Keratinocyte (primary cell): ENCODE results near the gene TLK1. TPM values are rescaled to one million over a fixed set of nuclear protein-coding genes. Genes with fewer than 3 reads are reported as not detected.
A peak's percentile ranks its signal among the peaks of the same experiment; 100 is the strongest.

Experiments
- DNase-seq: peaks from one replicate; pipeline ENCODE4 v3.0.0-alpha.2; 2011; ENCODE audit warnings: low read depth, missing footprints, low spot score
- FAIRE-seq: peaks from 2 replicates; lab custom pipeline; 2011; peaks lifted over from hg19 to GRCh38; lab: Jason Lieb, UNC
- H2AFZ ChIP-seq: 2 replicates; pipeline ENCODE4 v1.6.0; 2012; ENCODE audit warnings: low read length, control low read depth, inconsistent platforms; ENCODE audit not compliant: control insufficient read depth
- H3K27ac ChIP-seq: 2 replicates; pipeline ENCODE4 v1.5.1; 2011; ENCODE audit warnings: low read length; ENCODE audit not compliant: control insufficient read depth, insufficient read depth
- H3K27me3 ChIP-seq: 3 replicates; pipeline ENCODE4 v1.6.0; 2011; ENCODE audit warnings: low read length; ENCODE audit not compliant: control insufficient read depth, insufficient read depth; ENCODE audit errors: extremely low read depth
- H3K36me3 ChIP-seq, 2 experiments: 2 replicates in 1 of 2; 3 replicates in 1 of 2; pipeline ENCODE4 v1.5.1; 2011; ENCODE audit warnings: low read length in 2 of 2, mild to moderate bottlenecking in 1 of 2; ENCODE audit not compliant: control insufficient read depth in 2 of 2, insufficient read depth in 2 of 2; ENCODE audit errors: extremely low read depth in 1 of 2
- H3K4me1 ChIP-seq: 3 replicates; pipeline ENCODE4 v1.5.1; 2011; ENCODE audit warnings: low read length; ENCODE audit not compliant: control insufficient read depth, insufficient read depth; ENCODE audit errors: extremely low read depth
- H3K4me2 ChIP-seq: 3 replicates; pipeline ENCODE4 v1.6.0; 2011; ENCODE audit warnings: low read depth, low read length; ENCODE audit not compliant: control insufficient read depth, insufficient read depth; ENCODE audit errors: extremely low read depth
- H3K4me3 ChIP-seq, 3 experiments: fragments of 200-600 bp in 1 of 3; sonication (generic) in 1 of 3; 2 replicates in 2 of 3; 3 replicates in 1 of 3; pipeline ENCODE4 v1.5.1; 2011 to 2016; ENCODE audit warnings: low read length in 3 of 3, mild to moderate bottlenecking in 3 of 3, control low read depth in 2 of 3, inconsistent platforms in 1 of 3, low read depth in 1 of 3, mixed read lengths in 1 of 3, mixed run types in 1 of 3, moderate library complexity in 1 of 3; ENCODE audit not compliant: control insufficient read depth in 2 of 3, insufficient read depth in 2 of 3; ENCODE audit errors: extremely low read depth in 1 of 3
- H3K79me2 ChIP-seq: 2 replicates; pipeline ENCODE4 v1.6.0; 2012; ENCODE audit warnings: low read length; ENCODE audit not compliant: control insufficient read depth, insufficient read depth
- H3K9ac ChIP-seq: 3 replicates; pipeline ENCODE4 v1.6.0; 2011; ENCODE audit warnings: low read length; ENCODE audit not compliant: control insufficient read depth, insufficient read depth; ENCODE audit errors: extremely low read depth
- H3K9me1 ChIP-seq: 3 replicates; pipeline ENCODE4 v1.6.0; 2011; ENCODE audit warnings: low read length; ENCODE audit not compliant: control insufficient read depth, insufficient read depth; ENCODE audit errors: extremely low read depth
- H3K9me3 ChIP-seq: 2 replicates; pipeline ENCODE4 v1.5.1; 2012; ENCODE audit warnings: low read depth, low read length; ENCODE audit not compliant: control insufficient read depth
- H4K20me1 ChIP-seq: 3 replicates; pipeline ENCODE4 v1.6.0; 2011; ENCODE audit warnings: low read length; ENCODE audit not compliant: control insufficient read depth, insufficient read depth; ENCODE audit errors: extremely low read depth
- CTCF ChIP-seq, 3 experiments: IDR thresholded peaks in 1 of 3; conservative IDR thresholded peaks in 1 of 3; optimal IDR thresholded peaks in 1 of 3; 2 replicates in 2 of 3; 3 replicates in 1 of 3; pipeline versions ENCODE3 to v1.5.1; 2011; ENCODE audit warnings: low read length in 3 of 3, mild to moderate bottlenecking in 3 of 3, moderate library complexity in 2 of 3, control low read depth in 1 of 3, inconsistent platforms in 1 of 3; ENCODE audit not compliant: insufficient read depth in 2 of 3; ENCODE audit errors: extremely low read depth in 1 of 3
- EZH2 ChIP-seq: IDR thresholded peaks from one replicate; pipeline ENCODE4 v1.6.1; 2012; ENCODE audit warnings: inconsistent platforms, mild to moderate bottlenecking, low read length, moderate library complexity
- dilution Hi-C: fragments of 300-500 bp; cut with MboI; formaldehyde crosslinking; loops from one replicate; pipeline ENCODE4 v1.7.0; 2020; ENCODE audit warnings: low sequenced_read_pairs; ENCODE audit not compliant: extremely low pct_ligation_motif_present
- polyA plus RNA-seq, 5 experiments: library from polyadenylated mRNA; depleted of rRNA in 3 of 5; stranded (reverse) in 3 of 5; stranded (forward) in 1 of 5; unstranded in 1 of 5; fragments of >200 nt; gene quantifications; 1 replicate in 1 of 5; 2 replicates in 3 of 5; 3 replicates in 1 of 5; pipeline versions ENCODE4 v1.2.1 to v1.2.3, GENCODE V29; 2011 to 2012; ENCODE audit warnings: missing spikeins in 2 of 5, low read depth in 1 of 5, low replicate concordance in 1 of 5

TLK1 gene
- polyA plus RNA-seq, 1 donor (not counting 4 experiments of a cell fraction or from before 2014, with no cell fraction given) = 14.7 TPM

DNA sequence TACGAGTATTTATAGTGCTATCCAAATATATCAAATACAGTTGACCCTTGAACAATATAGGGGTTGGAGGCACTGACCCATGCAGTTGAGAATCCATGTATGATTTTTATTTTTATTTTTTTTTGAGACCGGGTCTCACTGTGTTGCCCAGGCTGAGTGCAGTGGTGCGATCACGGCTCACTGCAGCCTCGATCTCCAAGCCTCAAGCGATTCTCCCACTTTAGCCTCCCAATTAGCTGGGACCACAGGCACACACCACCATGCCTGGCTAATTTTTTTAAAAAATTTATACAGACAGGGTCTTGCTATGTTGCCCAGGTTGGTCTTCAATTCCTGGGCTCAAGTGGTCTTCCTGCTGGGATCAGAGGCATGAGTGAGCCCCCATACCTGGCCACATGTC is 161.0 kb downstream of the TLK1 start:
- no peaks in the 10 kb centered on the region for H4K20me1 ChIP-seq
- no peak overlapping the region for H3K27ac ChIP-seq
- no peak for DNase-seq
- no peaks in the 10 kb centered on the region for H3K9me1 ChIP-seq
- H3K4me1 ChIP-seq = no peaks in the 10 kb centered on the region
- no peaks in the 10 kb centered on the region for H3K79me2 ChIP-seq
- dilution Hi-C loops = no loop called here
- H3K9me3 ChIP-seq = no peaks in the 10 kb centered on the region
- no peak overlapping the region for H2AFZ ChIP-seq
- no peak overlapping the region for H3K9ac ChIP-seq
- peaks cover 3 to 9% of the 10 kb centered on the region in 2 experiments for H3K36me3 ChIP-seq
- TF ChIP-seq EZH2 (no peak), CTCF (optimal IDR thresholded peaks at IDR 0.05 in 1 of 3, IDR thresholded peaks at IDR 0.05 in 1 of 3, conservative IDR thresholded peaks at IDR 0.05 in 1 of 3; ENCODE audit: extremely low read depth in 1 of 3, insufficient read depth in 2 of 3, low read length in 3 of 3) (no peak)
- H3K4me3 ChIP-seq = no peak overlapping the region
- FAIRE-seq = no peak
- no peak overlapping the region for H3K4me2 ChIP-seq
- no peaks in the 10 kb centered on the region for H3K27me3 ChIP-seq

- Histone ChIP-seq H3K79me2 (no peaks in the 10 kb centered on the region), H3K4me3 (no peak overlapping the region), H3K36me3 (peaks cover 3 to 10% of the 10 kb centered on the region in 2 experiments), H3K9ac (no peak overlapping the region), H4K20me1 (no peaks in the 10 kb centered on the region), H3K9me3 (no peaks in the 10 kb centered on the region), H2AFZ (no peak overlapping the region), H3K9me1 (no peaks in the 10 kb centered on the region), H3K27ac (no peak overlapping the region), H3K4me1 (no peaks in the 10 kb centered on the region), H3K27me3 (no peaks in the 10 kb centered on the region), H3K4me2 (no peak overlapping the region)
- dilution Hi-C loops = no loop called here
- DNase-seq (no peak), FAIRE-seq (peak; percentile 55)
- no peak for TF ChIP-seq CTCF (optimal IDR thresholded peaks at IDR 0.05 in 1 of 3, IDR thresholded peaks at IDR 0.05 in 1 of 3, conservative IDR thresholded peaks at IDR 0.05 in 1 of 3; ENCODE audit: extremely low read depth in 1 of 3, insufficient read depth in 2 of 3, low read length in 3 of 3)
- TF ChIP-seq EZH2 = no peak
These were observed 162.6 kb downstream of the TLK1 start for GRCh38 chr2:170997893-170998597.
